ENCODE measurements around the gene KRTAP10-12.

- TF ChIP-seq SMC3 (conservative IDR thresholded peaks at IDR 0.05; ENCODE audit: poor library complexity): no peak
- TF ChIP-seq EP300 (conservative IDR thresholded peaks at IDR 0.05; ENCODE audit: poor library complexity, severe bottlenecking): no peak
Measured at GRCh38 chr21:44729336-44730027, 32.5 kb downstream of the KRTAP10-12 start.

Measured in neural cell (in vitro differentiated cells).